Measurements from ENCODE around the gene HAO1.
"Not testable (repeated sequence)": the region's sequence is repeated elsewhere in the genome, so short reads cannot be mapped to it uniquely, and the experiment has no call there.

Gene HAO1

GRCh38 chr20:7959484-7959883 lies 19.2 kb upstream of the HAO1 start:
- Histone ChIP-seq H3K36me3 (replicated peaks; ENCODE audit: insufficient read depth, low read length) (no peaks in the 10 kb centered on the region), H3F3A (ENCODE audit: insufficient read depth, low read length) (no peaks in the 10 kb centered on the region), H3K4me2 (ENCODE audit: low read depth, low read length) (no peak overlapping the region), H3K27me3 (replicated peaks; ENCODE audit: insufficient read depth, low read length) (no peaks in the 10 kb centered on the region), H2AFZ (ENCODE audit: low read length) (no peak overlapping the region), H3K4me1 (ENCODE audit: low read length) (no peaks in the 10 kb centered on the region), H3K9ac (ENCODE audit: low read length) (no peak overlapping the region), H4K20me1 (ENCODE audit: insufficient read depth, low read length) (no peaks in the 10 kb centered on the region), H3K9me2 (replicated peaks; ENCODE audit: insufficient read depth, low read length) (no peaks in the 10 kb centered on the region), H3K27ac (ENCODE audit: low read length) (no peak overlapping the region), H3K9me3 (replicated peaks; ENCODE audit: insufficient read depth, low read length) (no peaks in the 10 kb centered on the region), H3K79me2 (ENCODE audit: low read length) (no peaks in the 10 kb centered on the region), H3K4me3 (ENCODE audit: low read length) (no peak overlapping the region)
- DNase-seq, result no peak
- TF ChIP-seq, protein P1, sequence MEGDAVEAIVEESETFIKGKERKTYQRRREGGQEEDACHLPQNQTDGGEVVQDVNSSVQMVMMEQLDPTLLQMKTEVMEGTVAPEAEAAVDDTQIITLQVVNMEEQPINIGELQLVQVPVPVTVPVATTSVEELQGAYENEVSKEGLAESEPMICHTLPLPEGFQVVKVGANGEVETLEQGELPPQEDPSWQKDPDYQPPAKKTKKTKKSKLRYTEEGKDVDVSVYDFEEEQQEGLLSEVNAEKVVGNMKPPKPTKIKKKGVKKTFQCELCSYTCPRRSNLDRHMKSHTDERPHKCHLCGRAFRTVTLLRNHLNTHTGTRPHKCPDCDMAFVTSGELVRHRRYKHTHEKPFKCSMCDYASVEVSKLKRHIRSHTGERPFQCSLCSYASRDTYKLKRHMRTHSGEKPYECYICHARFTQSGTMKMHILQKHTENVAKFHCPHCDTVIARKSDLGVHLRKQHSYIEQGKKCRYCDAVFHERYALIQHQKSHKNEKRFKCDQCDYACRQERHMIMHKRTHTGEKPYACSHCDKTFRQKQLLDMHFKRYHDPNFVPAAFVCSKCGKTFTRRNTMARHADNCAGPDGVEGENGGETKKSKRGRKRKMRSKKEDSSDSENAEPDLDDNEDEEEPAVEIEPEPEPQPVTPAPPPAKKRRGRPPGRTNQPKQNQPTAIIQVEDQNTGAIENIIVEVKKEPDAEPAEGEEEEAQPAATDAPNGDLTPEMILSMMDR (IDR thresholded peaks at IDR 0.05; ENCODE audit: low read length), result no peak
- no peak for TF ChIP-seq EZH2phosphoT487 (IDR thresholded peaks at IDR 0.05; ENCODE audit: low read length)
- no peak for TF ChIP-seq EZH2 (optimal IDR thresholded peaks at IDR 0.05; ENCODE audit: low read depth, low read length)

- not testable (repeated sequence) for H2AFZ ChIP-seq (ENCODE audit: low read length); H3K36me3 ChIP-seq (replicated peaks; ENCODE audit: insufficient read depth, low read length); H3K4me1 ChIP-seq (ENCODE audit: low read length); H3K9me3 ChIP-seq (replicated peaks; ENCODE audit: insufficient read depth, low read length); H3F3A ChIP-seq (ENCODE audit: insufficient read depth, low read length); H3K27ac ChIP-seq (ENCODE audit: low read length); H3K9me2 ChIP-seq (replicated peaks; ENCODE audit: insufficient read depth, low read length); DNase-seq; H3K4me3 ChIP-seq (ENCODE audit: low read length); H4K20me1 ChIP-seq (ENCODE audit: insufficient read depth, low read length); H3K27me3 ChIP-seq (replicated peaks; ENCODE audit: insufficient read depth, low read length); H3K79me2 ChIP-seq (ENCODE audit: low read length); H3K4me2 ChIP-seq (ENCODE audit: low read depth, low read length); H3K9ac ChIP-seq (ENCODE audit: low read length)
Measured at GRCh38 chr20:7956561-7956960, 16.3 kb upstream of the HAO1 start.

DNA sequence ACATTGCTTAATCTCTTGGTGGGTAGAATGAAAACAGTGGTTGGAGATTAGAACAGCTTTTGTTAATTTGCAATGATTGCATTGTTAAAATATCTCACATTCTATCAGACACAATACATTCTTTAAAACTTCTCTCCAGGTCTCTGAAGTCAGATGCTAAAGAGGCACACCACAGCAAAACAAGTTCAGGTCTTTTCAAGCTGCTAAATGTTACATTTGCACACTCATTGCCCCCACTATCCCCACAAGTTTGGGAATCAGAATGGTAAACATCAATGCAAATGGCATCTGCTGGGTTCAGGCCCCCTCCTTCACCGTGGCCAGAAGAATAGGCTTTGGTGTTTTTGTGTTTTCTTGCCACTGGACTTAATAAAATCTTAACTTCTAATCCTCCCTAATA lies 10.1 kb upstream of the HAO1 start:
- no peak for DNase-seq
- H2AFZ ChIP-seq (ENCODE audit: low read length), result no peak overlapping the region
- no peak for TF ChIP-seq EZH2phosphoT487 (IDR thresholded peaks at IDR 0.05; ENCODE audit: low read length)
- TF ChIP-seq, protein P1 (IDR thresholded peaks at IDR 0.05; ENCODE audit: low read length), result no peak
- TF ChIP-seq EZH2 (optimal IDR thresholded peaks at IDR 0.05; ENCODE audit: low read depth, low read length), result no peak
- H3K9me2 ChIP-seq (replicated peaks; ENCODE audit: insufficient read depth, low read length), result no peaks in the 10 kb centered on the region
- H3K9ac ChIP-seq (ENCODE audit: low read length), result no peak overlapping the region
- H3K27ac ChIP-seq (ENCODE audit: low read length), result no peak overlapping the region
- no peaks in the 10 kb centered on the region for H3F3A ChIP-seq (ENCODE audit: insufficient read depth, low read length)
- no peaks in the 10 kb centered on the region for H3K27me3 ChIP-seq (replicated peaks; ENCODE audit: insufficient read depth, low read length)
- no peaks in the 10 kb centered on the region for H4K20me1 ChIP-seq (ENCODE audit: insufficient read depth, low read length)
- H3K36me3 ChIP-seq (replicated peaks; ENCODE audit: insufficient read depth, low read length), result no peaks in the 10 kb centered on the region
- H3K4me1 ChIP-seq (ENCODE audit: low read length), result no peaks in the 10 kb centered on the region
- no peaks in the 10 kb centered on the region for H3K79me2 ChIP-seq (ENCODE audit: low read length)
- H3K4me2 ChIP-seq (ENCODE audit: low read depth, low read length), result no peak overlapping the region
- H3K4me3 ChIP-seq (ENCODE audit: low read length), result no peak overlapping the region
- no peaks in the 10 kb centered on the region for H3K9me3 ChIP-seq (replicated peaks; ENCODE audit: insufficient read depth, low read length)

GRCh38 chr20:7943891-7944290 lies 3.6 kb upstream of the HAO1 start:
- Histone ChIP-seq H3F3A (ENCODE audit: insufficient read depth, low read length) (no peaks in the 10 kb centered on the region), H3K9ac (ENCODE audit: low read length) (no peak overlapping the region), H3K9me3 (replicated peaks; ENCODE audit: insufficient read depth, low read length) (no peaks in the 10 kb centered on the region), H3K27ac (ENCODE audit: low read length) (no peak overlapping the region), H3K4me1 (ENCODE audit: low read length) (no peaks in the 10 kb centered on the region), H4K20me1 (ENCODE audit: insufficient read depth, low read length) (no peaks in the 10 kb centered on the region), H3K36me3 (replicated peaks; ENCODE audit: insufficient read depth, low read length) (no peaks in the 10 kb centered on the region), H2AFZ (ENCODE audit: low read length) (no peak overlapping the region), H3K9me2 (replicated peaks; ENCODE audit: insufficient read depth, low read length) (no peaks in the 10 kb centered on the region), H3K4me3 (ENCODE audit: low read length) (no peak overlapping the region), H3K27me3 (replicated peaks; ENCODE audit: insufficient read depth, low read length) (no peaks in the 10 kb centered on the region), H3K4me2 (ENCODE audit: low read depth, low read length) (no peak overlapping the region), H3K79me2 (ENCODE audit: low read length) (no peaks in the 10 kb centered on the region)
- TF ChIP-seq, protein P1 (IDR thresholded peaks at IDR 0.05; ENCODE audit: low read length), result no peak
- TF ChIP-seq EZH2 (optimal IDR thresholded peaks at IDR 0.05; ENCODE audit: low read depth, low read length) (no peak), EZH2phosphoT487 (IDR thresholded peaks at IDR 0.05; ENCODE audit: low read length) (no peak)
- no peak for DNase-seq

Measured in MM.1S (cell line).